ENCODE data around the gene PAK4. TPM values are rescaled to one million over a fixed set of nuclear protein-coding genes. Genes with fewer than 3 reads are reported as not detected.
"Not testable (repeated sequence)": the region's sequence is repeated elsewhere in the genome, so short reads cannot be mapped to it uniquely, and the experiment has no call there.

The PAK4 gene
- total RNA-seq, 2 donors from 2014 or later: 11.2 to 13.7 TPM

GRCh38 chr19:39086386-39086785 lies 39.2 kb upstream of the PAK4 start:
- no peaks in the 10 kb centered on the region for H3K9me3 ChIP-seq
- DNase-seq (ENCODE audit: low spot score): no peak
- peaks cover 0 to 16% of the 10 kb centered on the region in 2 donors for H3K4me1 ChIP-seq
- no peak overlapping the region for H3K27ac ChIP-seq
- no peak overlapping the region for H3K4me3 ChIP-seq
- no peaks in the 10 kb centered on the region for H3K36me3 ChIP-seq
- no peak for TF ChIP-seq CTCF (IDR thresholded peaks at IDR 0.05)
- H3K27me3 ChIP-seq: peaks cover 0 to 20% of the 10 kb centered on the region in 2 donors

GRCh38 chr19:39087907-39088686 lies 37.5 kb upstream of the PAK4 start:
- Histone ChIP-seq H3K27me3 (peaks cover 0 to 20% of the 10 kb centered on the region in 2 donors), H3K4me3 (no peak overlapping the region)

GRCh38 chr19:39090016-39090415 lies 35.6 kb upstream of the PAK4 start:
- not testable (repeated sequence) for H3K36me3 ChIP-seq; DNase-seq (ENCODE audit: low spot score); H3K4me3 ChIP-seq; H3K27me3 ChIP-seq; H3K4me1 ChIP-seq; H3K27ac ChIP-seq; H3K9me3 ChIP-seq

More at GRCh38 chr19:39087907-39088686, 37.5 kb upstream of the PAK4 start:
- Histone ChIP-seq H3K4me1 (peaks cover 0 to 14% of the 10 kb centered on the region in 2 donors), H3K27ac (no peak overlapping the region), H3K36me3 (no peaks in the 10 kb centered on the region), H3K9me3 (no peaks in the 10 kb centered on the region)
- TF ChIP-seq CTCF (IDR thresholded peaks at IDR 0.05): no peak
- DNase-seq (ENCODE audit: low spot score): no peak

- Histone ChIP-seq H3K27ac (no peak overlapping the region), H3K4me1 (no peaks in the 10 kb centered on the region), H3K36me3 (no peaks in the 10 kb centered on the region), H3K4me3 (no peak overlapping the region), H3K27me3 (no peaks in the 10 kb centered on the region), H3K9me3 (no peaks in the 10 kb centered on the region)
- no peak for TF ChIP-seq CTCF (IDR thresholded peaks at IDR 0.05)
- no peak for DNase-seq (ENCODE audit: low spot score)
These were observed 34.7 kb upstream of the PAK4 start for GRCh38 chr19:39090881-39091280.

- H3K4me1 ChIP-seq; H3K9me3 ChIP-seq; H3K27ac ChIP-seq; H3K27me3 ChIP-seq; H3K36me3 ChIP-seq; H3K4me3 ChIP-seq; DNase-seq (ENCODE audit: low spot score): not testable (repeated sequence)
These were observed 29.6 kb upstream of the PAK4 start for GRCh38 chr19:39095799-39096540.

- no peak for TF ChIP-seq CTCF (IDR thresholded peaks at IDR 0.05)
- H3K27me3 ChIP-seq: no peaks in the 10 kb centered on the region
- no peak overlapping the region for H3K27ac ChIP-seq
- no peak for DNase-seq (ENCODE audit: low spot score)
- no peaks in the 10 kb centered on the region for H3K9me3 ChIP-seq
- no peaks in the 10 kb centered on the region for H3K36me3 ChIP-seq
- no peaks in the 10 kb centered on the region for H3K4me1 ChIP-seq
- no peak overlapping the region for H3K4me3 ChIP-seq
These were observed 28.3 kb upstream of the PAK4 start for GRCh38 chr19:39097299-39097698.

Data from right atrium auricular region (tissue), 2 donors.